Neural cell (in vitro differentiated cells): ENCODE data around the gene LNX2. TPM values are rescaled to one million over a fixed set of nuclear protein-coding genes. Genes with fewer than 3 reads are reported as not detected.

Experiments used
- H2AFZ ChIP-seq: fragments of 200-600, 300-800 bp; sonication (generic), shearing (Covaris generic); 2 replicates; pipeline ENCODE4 v1.6.0; 2014; ENCODE audit warnings: low read depth, mild to moderate bottlenecking, antibody characterized with exemption, low read length, moderate library complexity
- H3F3A ChIP-seq: fragments of 200-600 bp; shearing (Covaris generic); 2 replicates; pipeline ENCODE4 v1.6.1; 2016; ENCODE audit warnings: mild to moderate bottlenecking, moderate library complexity, mixed read lengths, antibody characterized with exemption, low read length; ENCODE audit not compliant: insufficient read depth, poor library complexity, severe bottlenecking
- H3K27ac ChIP-seq: fragments of 200-600, 300-800 bp; sonication (generic), shearing (Covaris generic); 2 replicates; pipeline ENCODE4 v1.5.1; 2014; ENCODE audit warnings: mild to moderate bottlenecking, low read length, moderate library complexity
- H3K27me3 ChIP-seq: fragments of 300-800, 200-600 bp; sonication (generic), shearing (Covaris generic); 2 replicates; pipeline ENCODE4 v1.6.0; 2014; ENCODE audit warnings: mild to moderate bottlenecking, low read depth, low read length, moderate library complexity; ENCODE audit not compliant: insufficient read depth
- H3K36me3 ChIP-seq: fragments of 300-800, 200-600 bp; sonication (generic), shearing (Covaris generic); 2 replicates; pipeline ENCODE4 v1.5.1; 2014; ENCODE audit warnings: mild to moderate bottlenecking, antibody characterized with exemption, low read length, moderate library complexity; ENCODE audit not compliant: insufficient read depth
- H3K4me2 ChIP-seq: fragments of 300-800, 200-600 bp; sonication (generic), shearing (Covaris generic); 2 replicates; pipeline ENCODE4 v1.6.0; 2014; ENCODE audit warnings: mild to moderate bottlenecking, low read length
- H3K4me3 ChIP-seq: fragments of 300-800, 200-600 bp; sonication (generic), shearing (Covaris generic); 2 replicates; pipeline ENCODE4 v1.5.1; 2014; ENCODE audit warnings: mild to moderate bottlenecking, low read length, moderate library complexity
- H3K79me2 ChIP-seq: fragments of 200-600 bp; shearing (Covaris generic); replicated peaks from 2 replicates; pipeline ENCODE4 v1.6.0; 2014; ENCODE audit warnings: mild to moderate bottlenecking, low read length, moderate library complexity; ENCODE audit not compliant: insufficient read depth
- H3K9ac ChIP-seq: fragments of 300-800, 200-600 bp; sonication (generic), shearing (Covaris generic); 2 replicates; pipeline ENCODE4 v1.6.1; 2016; ENCODE audit warnings: mild to moderate bottlenecking, low read length, mixed read lengths
- H3K9me2 ChIP-seq: fragments of 200-600 bp; shearing (Covaris generic); 2 replicates; pipeline ENCODE4 v1.6.1; 2016; ENCODE audit warnings: mild to moderate bottlenecking, low read length, mixed read lengths; ENCODE audit not compliant: insufficient read depth
- H3K9me3 ChIP-seq: fragments of 200-600, 300-800 bp; sonication (generic), shearing (Covaris generic); 2 replicates; pipeline ENCODE4 v1.6.1; 2016; ENCODE audit warnings: mild to moderate bottlenecking, mixed run types, low read length, moderate library complexity, mixed read lengths
- H4K20me1 ChIP-seq: fragments of 200-600 bp; shearing (Covaris generic); 2 replicates; pipeline ENCODE4 v1.6.1; 2016; ENCODE audit warnings: mild to moderate bottlenecking, mixed run types; ENCODE audit not compliant: insufficient read depth
- EP300 ChIP-seq: fragments of 450-650 bp; conservative IDR thresholded peaks from 2 replicates; pipeline ENCODE4 v1.6.1; 2014; ENCODE audit warnings: antibody characterized with exemption, mild to moderate bottlenecking, moderate library complexity; ENCODE audit not compliant: poor library complexity, severe bottlenecking
- EZH2 ChIP-seq: fragments of 200-600, 300-800 bp; shearing (Covaris generic), sonication (generic); IDR thresholded peaks from 2 replicates; pipeline ENCODE4 v1.6.1; 2014; ENCODE audit warnings: antibody characterized with exemption, low read length, borderline replicate concordance, mild to moderate bottlenecking; ENCODE audit not compliant: insufficient read depth, poor library complexity, severe bottlenecking
- MXI1 ChIP-seq: fragments of 450-650 bp; conservative IDR thresholded peaks from 2 replicates; pipeline ENCODE4 v1.6.1; 2014; ENCODE audit warnings: antibody characterized with exemption, mild to moderate bottlenecking; ENCODE audit not compliant: poor library complexity, severe bottlenecking
- POLR2AphosphoS5 ChIP-seq: IDR thresholded peaks from 2 replicates; pipeline ENCODE4 v1.6.1; 2012
- RAD21 ChIP-seq: fragments of 450-650 bp; conservative IDR thresholded peaks from 2 replicates; pipeline ENCODE4 v1.6.1; 2014; ENCODE audit warnings: antibody characterized with exemption, mild to moderate bottlenecking, moderate library complexity
- REST ChIP-seq: IDR thresholded peaks from 2 replicates; pipeline ENCODE4 v1.6.1; 2012; ENCODE audit warnings: borderline replicate concordance
- SMC3 ChIP-seq: fragments of 450-650 bp; conservative IDR thresholded peaks from 2 replicates; pipeline ENCODE4 v1.6.1; 2014; ENCODE audit warnings: antibody characterized with exemption, mild to moderate bottlenecking, moderate library complexity; ENCODE audit not compliant: poor library complexity
- TAF1 ChIP-seq: IDR thresholded peaks from 2 replicates; pipeline ENCODE4 v1.6.1; 2012; ENCODE audit warnings: low read depth
- polyA plus RNA-seq: library from polyadenylated mRNA; depleted of rRNA; stranded (reverse); fragments of >200 nt; gene quantifications from 2 replicates; pipeline ENCODE4 v1.2.3, GENCODE V29; 2014
- TF ChIP-seq, protein P1 (sequence below): fragments of 450-650 bp; IDR thresholded peaks from 2 replicates; pipeline ENCODE4 v1.5.1; 2014; ENCODE audit warnings: antibody characterized with exemption, mild to moderate bottlenecking, moderate library complexity; ENCODE audit not compliant: poor library complexity, severe bottlenecking

The LNX2 gene
- polyA plus RNA-seq, 1 donor from 2014 or later = 4.2 TPM

DNA sequence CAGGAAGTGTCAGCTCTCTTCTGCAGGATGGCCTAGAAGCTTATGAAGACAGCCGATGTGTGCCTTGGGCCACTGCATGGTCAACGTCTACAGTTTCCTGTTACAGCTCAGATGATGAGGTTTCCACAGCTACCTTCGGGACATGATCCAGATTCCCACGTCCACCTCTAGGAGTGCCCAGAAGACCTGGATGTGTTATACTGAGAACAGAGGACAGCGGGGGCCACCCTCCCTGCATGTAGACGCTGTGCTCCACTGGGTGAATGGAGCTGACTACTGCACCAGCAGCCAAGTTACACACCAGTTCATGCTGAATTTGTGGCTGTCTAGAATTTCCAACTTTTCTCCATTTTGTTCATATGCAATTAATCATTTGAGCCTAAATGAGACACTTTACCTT, 91.4 kb downstream of the LNX2 start:
- Histone ChIP-seq H3F3A (no peaks in the 10 kb centered on the region), H3K27ac (no peak overlapping the region), H3K4me2 (no peak overlapping the region), H3K4me3 (no peak overlapping the region), H3K9ac (no peak overlapping the region), H3K9me3 (no peaks in the 10 kb centered on the region), H4K20me1 (no peaks in the 10 kb centered on the region), H2AFZ (no peak overlapping the region), H3K36me3 (no peaks in the 10 kb centered on the region), H3K9me2 (no peaks in the 10 kb centered on the region), H3K27me3 (no peaks in the 10 kb centered on the region), H3K79me2 (no peaks in the 10 kb centered on the region)
- TF ChIP-seq REST = no peak
- no peak for TF ChIP-seq EP300
- TF ChIP-seq, protein P1, sequence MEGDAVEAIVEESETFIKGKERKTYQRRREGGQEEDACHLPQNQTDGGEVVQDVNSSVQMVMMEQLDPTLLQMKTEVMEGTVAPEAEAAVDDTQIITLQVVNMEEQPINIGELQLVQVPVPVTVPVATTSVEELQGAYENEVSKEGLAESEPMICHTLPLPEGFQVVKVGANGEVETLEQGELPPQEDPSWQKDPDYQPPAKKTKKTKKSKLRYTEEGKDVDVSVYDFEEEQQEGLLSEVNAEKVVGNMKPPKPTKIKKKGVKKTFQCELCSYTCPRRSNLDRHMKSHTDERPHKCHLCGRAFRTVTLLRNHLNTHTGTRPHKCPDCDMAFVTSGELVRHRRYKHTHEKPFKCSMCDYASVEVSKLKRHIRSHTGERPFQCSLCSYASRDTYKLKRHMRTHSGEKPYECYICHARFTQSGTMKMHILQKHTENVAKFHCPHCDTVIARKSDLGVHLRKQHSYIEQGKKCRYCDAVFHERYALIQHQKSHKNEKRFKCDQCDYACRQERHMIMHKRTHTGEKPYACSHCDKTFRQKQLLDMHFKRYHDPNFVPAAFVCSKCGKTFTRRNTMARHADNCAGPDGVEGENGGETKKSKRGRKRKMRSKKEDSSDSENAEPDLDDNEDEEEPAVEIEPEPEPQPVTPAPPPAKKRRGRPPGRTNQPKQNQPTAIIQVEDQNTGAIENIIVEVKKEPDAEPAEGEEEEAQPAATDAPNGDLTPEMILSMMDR = no peak
- TF ChIP-seq EZH2 = no peak
- TF ChIP-seq POLR2AphosphoS5 = no peak
- no peak for TF ChIP-seq RAD21
- TF ChIP-seq MXI1 = no peak
- no peak for TF ChIP-seq TAF1
- TF ChIP-seq SMC3 = no peak

DNA sequence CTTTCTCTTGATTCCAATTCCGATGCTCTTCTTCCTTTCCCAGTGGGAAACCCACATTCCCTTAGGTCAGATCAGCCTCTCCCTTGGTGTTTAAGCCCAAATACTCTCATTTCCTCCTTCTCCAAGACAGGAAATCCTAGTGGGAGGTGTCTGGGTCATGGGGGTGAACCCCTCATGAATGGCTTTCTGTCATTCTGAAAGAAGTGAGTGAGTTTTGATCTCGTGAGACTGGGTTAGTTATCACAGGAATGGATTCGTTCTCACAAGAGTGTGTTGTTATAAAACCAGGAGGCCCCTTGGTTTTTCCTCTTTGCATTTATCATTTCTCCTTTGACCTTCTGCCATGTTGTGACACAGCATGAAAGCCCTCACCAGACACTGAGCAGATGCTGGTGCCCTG, 93.8 kb downstream of the LNX2 start:
- Histone ChIP-seq H3K27me3 (no peaks in the 10 kb centered on the region), H2AFZ (no peak overlapping the region), H3K4me2 (no peak overlapping the region), H3K9ac (no peak overlapping the region), H4K20me1 (no peaks in the 10 kb centered on the region), H3K9me2 (no peaks in the 10 kb centered on the region), H3K27ac (no peak overlapping the region), H3K4me3 (no peak overlapping the region), H3K79me2 (no peaks in the 10 kb centered on the region), H3F3A (no peaks in the 10 kb centered on the region), H3K36me3 (no peaks in the 10 kb centered on the region), H3K9me3 (no peaks in the 10 kb centered on the region)
- TF ChIP-seq EZH2 (no peak), SMC3 (no peak), POLR2AphosphoS5 (no peak), MXI1 (no peak), RAD21 (no peak), EP300 (no peak), TAF1 (no peak), REST (no peak)
- TF ChIP-seq, protein P1 = no peak
